ENCODE results near the gene CECR2. TPM values are rescaled to one million over a fixed set of nuclear protein-coding genes. Genes with fewer than 3 reads are reported as not detected.

Gene CECR2
- total RNA-seq, 1 donor from 2014 or later: not detected

- no peak overlapping the region for H3K4me3 ChIP-seq (ENCODE audit: low read depth, low read length)
- no peak for DNase-seq (ENCODE audit: low read depth)
- FAIRE-seq: no peak
Measured at GRCh38 chr22:17373855-17374254, 4.6 kb downstream of the CECR2 start.

GRCh38 chr22:17375914-17376614 is 6.8 kb downstream of the CECR2 start:
- no peak for DNase-seq (ENCODE audit: low read depth)
- FAIRE-seq: peak; percentile 58
- H3K4me3 ChIP-seq (ENCODE audit: low read depth, low read length): no peak overlapping the region
- peaks cover 3% of the 10 kb centered on the region for H3K27me3 ChIP-seq (ENCODE audit: control insufficient read depth, insufficient read depth, low read length)
- no peaks in the 10 kb centered on the region for H3K36me3 ChIP-seq (ENCODE audit: control insufficient read depth, insufficient read depth, low read length)
- no peak for TF ChIP-seq CTCF (IDR thresholded peaks at IDR 0.05; ENCODE audit: insufficient read depth, low read length, severe bottlenecking)

More at GRCh38 chr22:17373855-17374254, 4.6 kb downstream of the CECR2 start:
- TF ChIP-seq CTCF (IDR thresholded peaks at IDR 0.05; ENCODE audit: insufficient read depth, low read length, severe bottlenecking): no peak
- Histone ChIP-seq H3K36me3 (ENCODE audit: control insufficient read depth, insufficient read depth, low read length) (no peaks in the 10 kb centered on the region), H3K27me3 (ENCODE audit: control insufficient read depth, insufficient read depth, low read length) (peaks cover 6% of the 10 kb centered on the region)

- FAIRE-seq (no peak), DNase-seq (ENCODE audit: low read depth) (no peak)
- H3K36me3 ChIP-seq (ENCODE audit: control insufficient read depth, insufficient read depth, low read length): no peaks in the 10 kb centered on the region
- H3K4me3 ChIP-seq (ENCODE audit: low read depth, low read length): no peak overlapping the region
- TF ChIP-seq CTCF (IDR thresholded peaks at IDR 0.05; ENCODE audit: insufficient read depth, low read length, severe bottlenecking): no peak
- H3K27me3 ChIP-seq (ENCODE audit: control insufficient read depth, insufficient read depth, low read length): no peaks in the 10 kb centered on the region
Measured at GRCh38 chr22:17376950-17377349, 7.7 kb downstream of the CECR2 start.

- no peak for TF ChIP-seq CTCF (IDR thresholded peaks at IDR 0.05; ENCODE audit: insufficient read depth, low read length, severe bottlenecking)
- FAIRE-seq: no peak
- Histone ChIP-seq H3K27me3 (ENCODE audit: control insufficient read depth, insufficient read depth, low read length) (no peaks in the 10 kb centered on the region), H3K36me3 (ENCODE audit: control insufficient read depth, insufficient read depth, low read length) (no peaks in the 10 kb centered on the region), H3K4me3 (ENCODE audit: low read depth, low read length) (no peak overlapping the region)
- no peak for DNase-seq (ENCODE audit: low read depth)
Measured at GRCh38 chr22:17379944-17380343, 10.7 kb downstream of the CECR2 start.

GRCh38 chr22:17380359-17381087 is 11.3 kb downstream of the CECR2 start:
- DNase-seq (ENCODE audit: low read depth) (no peak), FAIRE-seq (peak; percentile 7)
- H3K27me3 ChIP-seq (ENCODE audit: control insufficient read depth, insufficient read depth, low read length): no peaks in the 10 kb centered on the region
- H3K4me3 ChIP-seq (ENCODE audit: low read depth, low read length): no peak overlapping the region
- no peak for TF ChIP-seq CTCF (IDR thresholded peaks at IDR 0.05; ENCODE audit: insufficient read depth, low read length, severe bottlenecking)
- H3K36me3 ChIP-seq (ENCODE audit: control insufficient read depth, insufficient read depth, low read length): no peaks in the 10 kb centered on the region
